ENCODE results near the gene PPFIA2.

The PPFIA2 gene

GRCh38 chr12:81333812-81334211 lies 425.3 kb downstream of the PPFIA2 start:
- DNase-seq: no peak

- no peak for DNase-seq
Measured at GRCh38 chr12:81332054-81332453, 427.1 kb downstream of the PPFIA2 start.

- DNase-seq: peak; percentile 2 to 81
Measured at GRCh38 chr12:81330480-81330879, 428.7 kb downstream of the PPFIA2 start.

GRCh38 chr12:81329085-81329484 lies 430.1 kb downstream of the PPFIA2 start:
- DNase-seq: no peak

- no peak for DNase-seq
Measured at GRCh38 chr12:81327425-81327824, 431.7 kb downstream of the PPFIA2 start.

- no peak for DNase-seq
Measured at GRCh38 chr12:81325086-81325485, 434.1 kb downstream of the PPFIA2 start.

GRCh38 chr12:81314903-81315531 lies 444.1 kb downstream of the PPFIA2 start:
- DNase-seq: no peak

- DNase-seq: no peak
Measured at GRCh38 chr12:81303935-81304334, 455.2 kb downstream of the PPFIA2 start.

- DNase-seq: no peak
Measured at GRCh38 chr12:81300454-81300853, 458.7 kb downstream of the PPFIA2 start.

- no peak for DNase-seq
Measured at GRCh38 chr12:81297601-81298000, 461.5 kb downstream of the PPFIA2 start.

GRCh38 chr12:81296556-81297305 lies 462.4 kb downstream of the PPFIA2 start:
- no peak for DNase-seq

GRCh38 chr12:81295251-81295650 lies 463.9 kb downstream of the PPFIA2 start:
- no peak for DNase-seq

- no peak for DNase-seq
Measured at GRCh38 chr12:81294325-81295190, 464.6 kb downstream of the PPFIA2 start.

- DNase-seq: no peak
Measured at GRCh38 chr12:81288651-81289050, 470.5 kb downstream of the PPFIA2 start.

- DNase-seq: no peak
Measured at GRCh38 chr12:81284137-81284536, 475.0 kb downstream of the PPFIA2 start.

GRCh38 chr12:81274637-81275529 lies 484.3 kb downstream of the PPFIA2 start:
- DNase-seq: no peak

GRCh38 chr12:81270385-81270784 lies 488.8 kb downstream of the PPFIA2 start:
- no peak for DNase-seq

GRCh38 chr12:81263072-81263471 lies 496.1 kb downstream of the PPFIA2 start:
- no peak for DNase-seq

GRCh38 chr12:81261508-81262207 lies 497.5 kb downstream of the PPFIA2 start:
- no peak for DNase-seq

- DNase-seq: no peak
Measured at GRCh38 chr12:81259360-81259759, 499.8 kb downstream of the PPFIA2 start.

- peak in 1 of 2 donors; percentile 81 for DNase-seq
Measured at GRCh38 chr12:81257947-81258551, 501.1 kb downstream of the PPFIA2 start.
